Measurements from ENCODE around the gene PSMA7. TPM values are rescaled to one million over a fixed set of nuclear protein-coding genes. Genes with fewer than 3 reads are reported as not detected.

The PSMA7 gene
- polyA plus RNA-seq, 1 donor from 2014 or later, result 428 TPM

DNA sequence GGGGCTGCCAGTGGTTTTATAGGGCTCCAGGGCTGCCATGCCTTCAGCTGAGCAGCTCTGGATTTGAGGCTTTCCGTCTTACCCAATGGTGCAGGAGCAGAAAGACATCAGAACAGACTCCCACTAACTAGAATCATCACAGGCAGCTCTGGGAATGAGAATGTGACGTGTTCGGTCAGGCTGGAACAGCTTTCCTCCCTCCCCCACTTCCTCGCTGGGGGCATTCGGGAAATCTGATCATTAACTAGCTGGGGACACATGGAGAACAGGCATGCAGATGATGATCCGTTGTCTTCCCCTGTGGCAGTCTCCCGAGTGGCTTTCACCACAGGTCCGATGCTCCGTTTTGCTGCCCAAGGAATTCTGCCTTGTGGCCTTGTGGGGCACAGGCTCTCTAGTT lies 34.1 kb upstream of the PSMA7 start:
- H3K27me3 Mint-ChIP-seq, result no peaks in the 10 kb centered on the region
- H3K36me3 Mint-ChIP-seq, result peaks cover 3% of the 10 kb centered on the region
- no peaks in the 10 kb centered on the region for H3K9me3 Mint-ChIP-seq
- peaks cover 5 to 7% (median 7%) of the 10 kb centered on the region in 3 donors for H3K4me1 Mint-ChIP-seq
- no peak overlapping the region for H3K4me3 Mint-ChIP-seq
- no peak overlapping the region for H3K27ac Mint-ChIP-seq

DNA sequence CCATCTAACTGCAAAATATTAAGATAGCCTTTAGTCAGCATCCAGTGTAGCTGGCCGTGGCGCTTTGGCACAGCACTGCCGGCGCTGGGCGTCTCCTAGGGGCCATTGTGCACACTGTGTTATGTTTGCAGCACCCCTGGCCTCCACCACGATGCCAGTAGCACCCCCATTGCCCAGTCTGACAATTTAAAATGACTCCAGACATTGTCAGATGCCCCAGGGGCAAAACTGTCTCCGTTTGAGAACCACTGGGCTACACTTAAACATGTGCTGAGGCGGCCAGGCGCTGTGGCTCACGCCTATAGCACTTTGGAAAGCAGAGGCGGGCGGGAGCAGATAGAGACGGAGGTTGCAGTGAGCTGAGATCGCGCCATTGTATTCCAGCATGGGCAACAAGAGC lies 33.7 kb upstream of the PSMA7 start:
- H3K9me3 Mint-ChIP-seq, result no peaks in the 10 kb centered on the region
- H3K27ac Mint-ChIP-seq, result no peak overlapping the region
- peak overlapping the region in 1 of 4 donors; percentile 40 for H3K4me3 Mint-ChIP-seq
- no peaks in the 10 kb centered on the region for H3K27me3 Mint-ChIP-seq
- H3K4me1 Mint-ChIP-seq, result peaks cover 1 to 3% (median 3%) of the 10 kb centered on the region in 3 donors
- peaks cover 3% of the 10 kb centered on the region for H3K36me3 Mint-ChIP-seq

DNA sequence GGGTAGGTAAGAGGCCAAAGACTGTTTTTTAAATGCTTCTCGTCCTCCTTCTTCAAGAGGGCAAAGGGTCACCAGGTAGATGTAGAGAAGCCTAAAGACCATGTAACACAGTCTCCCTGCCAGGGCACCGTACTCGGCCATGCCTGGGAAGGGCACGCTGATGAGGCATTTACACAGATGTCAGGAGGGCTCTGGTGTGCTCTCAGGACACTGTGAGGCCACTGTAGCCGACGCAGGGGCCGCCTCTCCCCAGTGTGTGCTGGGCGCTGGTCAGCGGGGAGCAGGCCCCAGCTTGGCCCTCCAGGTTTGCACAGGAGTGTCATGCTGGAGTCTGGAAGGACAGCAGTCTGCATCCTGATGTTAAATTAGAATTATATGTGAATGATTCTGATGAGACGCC lies 32.5 kb upstream of the PSMA7 start:
- Mint-ChIP-seq H3K4me3 (no peak overlapping the region), H3K27me3 (no peaks in the 10 kb centered on the region), H3K4me1 (peaks cover 0 to 1% (median 0%) of the 10 kb centered on the region in 3 donors), H3K36me3 (peaks cover 3% of the 10 kb centered on the region), H3K9me3 (no peaks in the 10 kb centered on the region), H3K27ac (peak overlapping the region in 1 of 3 donors; percentile 26)

DNA sequence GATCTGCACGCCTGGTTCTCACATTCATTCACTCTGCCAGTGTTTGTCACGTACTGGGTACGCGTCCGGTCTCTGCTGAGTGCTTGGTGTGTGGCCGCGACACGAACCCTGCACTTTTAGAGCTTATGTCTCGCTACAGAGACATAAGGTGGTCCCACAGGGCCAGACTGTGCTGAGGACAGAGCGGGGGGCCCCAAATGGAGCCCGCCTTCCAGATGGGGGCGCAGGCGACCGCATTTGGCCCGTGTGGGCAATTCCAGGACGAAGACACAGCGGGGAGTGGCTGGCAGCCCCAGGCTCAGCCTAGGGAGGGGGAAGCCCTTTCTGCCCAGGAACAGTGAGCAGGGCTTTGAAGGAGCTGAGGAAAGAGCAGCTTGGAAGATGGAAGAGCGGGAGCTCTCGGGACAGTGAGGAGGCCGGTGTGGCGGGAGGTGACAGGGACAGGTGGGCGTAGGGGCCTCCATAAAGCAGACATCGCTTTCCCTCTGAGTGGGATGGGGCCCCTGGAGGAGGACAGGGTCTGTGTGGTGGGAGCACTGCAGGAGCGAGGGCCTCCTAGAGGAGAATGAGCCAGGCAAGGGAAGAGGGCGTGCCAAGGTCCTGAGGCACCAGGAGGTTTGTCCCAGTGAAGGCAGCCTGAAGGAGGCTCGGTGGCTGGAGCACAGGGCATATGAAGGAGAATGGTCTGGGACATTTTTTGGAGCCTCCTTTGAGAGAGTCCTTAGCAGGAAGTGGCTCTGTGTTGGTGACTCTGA lies 31.9 kb upstream of the PSMA7 start:
- peak overlapping the region in 2 of 3 donors; percentile 26 to 82 for H3K27ac Mint-ChIP-seq
- peak overlapping the region in 1 of 4 donors; percentile 27 for H3K4me3 Mint-ChIP-seq
- no peaks in the 10 kb centered on the region for H3K27me3 Mint-ChIP-seq
- peaks cover 0 to 1% (median 0%) of the 10 kb centered on the region in 3 donors for H3K4me1 Mint-ChIP-seq
- H3K9me3 Mint-ChIP-seq, result no peaks in the 10 kb centered on the region
- H3K36me3 Mint-ChIP-seq, result peaks cover 3% of the 10 kb centered on the region

DNA sequence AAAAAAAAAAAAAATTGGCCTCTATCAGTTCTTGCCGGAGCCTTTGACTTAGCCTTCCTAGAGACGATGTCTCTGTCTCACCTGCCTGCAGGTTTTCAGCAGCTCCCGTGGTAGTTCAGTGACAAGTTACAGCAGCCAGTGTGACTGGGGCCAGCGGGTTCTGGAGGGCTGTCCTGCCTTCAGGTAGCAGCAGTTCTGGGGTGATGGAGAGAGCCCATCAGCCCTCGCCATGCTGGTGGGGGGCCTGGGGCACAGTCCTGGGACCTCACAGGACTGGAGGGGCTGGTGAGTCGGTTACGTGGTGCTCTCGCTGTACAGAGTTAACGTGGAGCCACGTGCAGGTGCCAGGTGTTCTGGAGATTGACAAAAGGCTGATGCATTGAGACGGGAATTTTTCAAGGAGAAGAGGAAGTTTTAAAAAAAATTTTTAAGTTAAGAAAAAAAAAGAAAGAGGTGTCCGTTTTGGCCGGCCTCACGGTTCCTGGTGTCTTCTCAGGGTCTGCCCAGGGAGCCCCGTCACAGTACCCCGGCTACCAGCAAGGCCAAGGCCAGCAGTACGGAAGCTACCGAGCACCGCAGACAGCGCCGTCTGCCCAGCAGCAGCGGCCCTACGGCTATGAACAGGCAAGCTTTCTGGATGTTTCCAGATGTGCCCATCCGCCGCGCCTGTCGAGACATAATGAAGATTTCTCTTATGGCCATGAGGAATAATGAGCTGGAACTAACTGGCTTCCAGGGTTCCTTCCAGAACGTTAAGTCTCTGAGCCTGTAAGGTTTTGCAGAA lies 31.0 kb upstream of the PSMA7 start:
- peaks cover 3% of the 10 kb centered on the region for H3K36me3 Mint-ChIP-seq
- no peaks in the 10 kb centered on the region for H3K27me3 Mint-ChIP-seq
- peaks cover 0 to 1% (median 0%) of the 10 kb centered on the region in 3 donors for H3K4me1 Mint-ChIP-seq
- peak overlapping the region in 1 of 3 donors; percentile 82 for H3K27ac Mint-ChIP-seq
- no peaks in the 10 kb centered on the region for H3K9me3 Mint-ChIP-seq
- H3K4me3 Mint-ChIP-seq, result peak overlapping the region in 1 of 4 donors; percentile 35

DNA sequence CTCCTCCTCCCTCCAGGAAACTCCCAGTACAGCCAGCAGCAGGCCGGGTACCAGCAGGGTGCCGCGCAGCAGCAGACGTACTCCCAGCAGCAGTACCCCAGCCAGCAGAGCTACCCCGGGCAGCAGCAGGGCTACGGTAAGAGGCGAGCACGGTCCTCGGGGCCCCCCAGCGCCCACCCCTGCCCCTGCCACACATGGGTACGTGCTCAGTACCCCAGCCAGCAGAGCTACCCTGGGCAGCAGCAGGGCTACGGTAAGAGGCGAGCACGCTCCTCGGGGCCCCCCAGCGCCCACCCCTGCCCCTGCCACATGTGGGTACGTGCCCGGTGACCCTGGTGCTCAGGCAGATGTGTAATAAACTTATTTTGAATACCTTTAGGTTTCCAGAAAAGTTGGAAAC lies 29.5 kb upstream of the PSMA7 start:
- H3K9me3 Mint-ChIP-seq, result no peaks in the 10 kb centered on the region
- peaks cover 6% of the 10 kb centered on the region for H3K36me3 Mint-ChIP-seq
- H3K27me3 Mint-ChIP-seq, result no peaks in the 10 kb centered on the region
- H3K27ac Mint-ChIP-seq, result no peak overlapping the region
- no peak overlapping the region for H3K4me3 Mint-ChIP-seq
- no peaks in the 10 kb centered on the region for H3K4me1 Mint-ChIP-seq

DNA sequence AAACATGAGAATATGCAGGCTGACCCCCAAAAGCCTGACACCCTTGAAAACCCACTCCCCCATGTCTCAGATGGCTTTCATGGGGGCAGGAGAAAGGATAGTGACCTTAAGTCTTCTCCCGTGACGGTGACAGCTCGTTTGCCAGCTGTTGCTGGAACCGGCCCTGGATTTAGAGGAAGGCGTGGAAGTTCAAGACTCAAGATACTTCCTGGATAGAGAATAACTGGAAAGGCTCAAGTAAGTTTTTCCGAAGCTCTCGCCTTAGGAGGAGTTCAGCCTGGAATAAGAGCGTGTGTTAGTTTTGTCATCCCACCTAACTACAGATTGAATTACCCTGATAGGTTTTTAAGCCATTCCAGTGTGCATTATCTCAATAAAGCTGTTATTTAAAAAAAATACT lies 28.1 kb upstream of the PSMA7 start:
- Mint-ChIP-seq H3K9me3 (no peaks in the 10 kb centered on the region), H3K27ac (no peak overlapping the region), H3K4me1 (no peaks in the 10 kb centered on the region), H3K36me3 (peaks cover 6% of the 10 kb centered on the region), H3K4me3 (no peak overlapping the region), H3K27me3 (no peaks in the 10 kb centered on the region)

DNA sequence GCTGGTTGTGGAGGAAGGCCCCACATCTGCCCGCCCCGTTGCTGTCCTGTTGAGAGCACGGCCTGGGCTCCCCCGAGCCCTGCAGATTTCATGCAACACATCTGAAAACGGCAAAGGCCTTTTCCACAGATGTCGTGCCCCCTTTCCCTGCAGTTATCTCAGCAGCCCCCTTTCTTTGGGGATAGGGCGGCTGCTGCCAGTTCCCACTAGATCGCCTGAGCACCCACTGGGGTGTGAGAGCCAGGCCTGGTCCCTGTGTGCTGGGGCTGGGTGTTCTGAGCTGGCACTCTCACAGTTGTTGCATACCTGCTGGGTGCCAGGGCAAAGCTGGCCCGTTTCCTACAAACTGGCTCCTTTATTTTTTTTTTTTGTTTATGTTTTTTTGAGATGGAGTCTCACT lies 27.3 kb upstream of the PSMA7 start:
- Mint-ChIP-seq H3K36me3 (peaks cover 6% of the 10 kb centered on the region), H3K9me3 (no peaks in the 10 kb centered on the region), H3K4me1 (no peaks in the 10 kb centered on the region), H3K4me3 (no peak overlapping the region), H3K27ac (no peak overlapping the region), H3K27me3 (no peaks in the 10 kb centered on the region)

DNA sequence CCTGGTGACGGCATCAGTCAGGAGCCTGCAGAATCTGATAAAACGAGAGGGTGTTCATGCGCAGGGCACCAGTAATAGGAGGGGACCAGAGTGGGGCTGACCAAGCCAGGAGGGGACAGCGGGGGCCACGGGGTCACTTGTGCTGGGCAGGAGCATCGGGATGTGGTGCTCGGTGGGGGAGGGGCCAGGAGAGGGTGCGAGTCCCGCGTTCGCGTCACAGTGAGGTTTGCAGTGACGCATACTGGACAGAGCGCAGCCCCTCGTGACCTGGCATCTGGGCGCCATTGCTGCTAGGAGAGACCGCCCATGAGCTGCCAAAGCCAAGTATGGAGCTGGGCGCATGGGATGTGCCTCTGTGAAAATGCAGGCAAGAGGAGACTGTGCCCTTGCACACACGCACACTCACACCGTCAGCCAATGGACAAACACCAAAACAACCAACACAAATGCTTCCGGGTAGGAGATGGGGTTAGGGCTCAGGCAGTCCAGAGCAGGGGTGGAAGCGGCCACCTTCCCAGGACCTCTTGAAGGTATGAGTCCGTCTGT lies 25.8 kb upstream of the PSMA7 start:
- no peaks in the 10 kb centered on the region for H3K9me3 Mint-ChIP-seq
- no peak overlapping the region for H3K4me3 Mint-ChIP-seq
- peaks cover 4% of the 10 kb centered on the region for H3K36me3 Mint-ChIP-seq
- H3K27ac Mint-ChIP-seq, result no peak overlapping the region
- H3K27me3 Mint-ChIP-seq, result no peaks in the 10 kb centered on the region
- no peaks in the 10 kb centered on the region for H3K4me1 Mint-ChIP-seq

DNA sequence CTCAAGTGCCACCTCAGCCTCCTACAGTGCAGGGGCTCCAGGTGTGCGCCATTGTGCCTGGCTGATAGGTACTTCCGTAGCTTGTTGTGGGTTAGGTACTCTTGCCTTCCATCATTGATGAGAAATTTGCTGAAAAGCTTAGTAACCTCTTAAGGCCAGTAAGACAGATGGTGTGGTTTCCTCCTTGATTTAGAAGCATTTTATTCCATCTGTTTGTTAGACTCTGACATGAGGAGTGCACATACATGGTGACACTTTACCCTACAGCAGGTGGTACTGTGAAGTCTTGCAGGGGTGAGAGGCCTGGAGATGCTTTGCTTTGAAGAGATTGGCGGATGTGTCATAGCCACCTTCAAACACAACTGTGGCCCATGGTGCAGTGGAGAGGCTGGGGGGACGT lies 24.9 kb upstream of the PSMA7 start:
- H3K27ac Mint-ChIP-seq, result no peak overlapping the region
- peaks cover 3% of the 10 kb centered on the region for H3K36me3 Mint-ChIP-seq
- no peaks in the 10 kb centered on the region for H3K9me3 Mint-ChIP-seq
- H3K4me1 Mint-ChIP-seq, result no peaks in the 10 kb centered on the region
- H3K4me3 Mint-ChIP-seq, result no peak overlapping the region
- H3K27me3 Mint-ChIP-seq, result no peaks in the 10 kb centered on the region

DNA sequence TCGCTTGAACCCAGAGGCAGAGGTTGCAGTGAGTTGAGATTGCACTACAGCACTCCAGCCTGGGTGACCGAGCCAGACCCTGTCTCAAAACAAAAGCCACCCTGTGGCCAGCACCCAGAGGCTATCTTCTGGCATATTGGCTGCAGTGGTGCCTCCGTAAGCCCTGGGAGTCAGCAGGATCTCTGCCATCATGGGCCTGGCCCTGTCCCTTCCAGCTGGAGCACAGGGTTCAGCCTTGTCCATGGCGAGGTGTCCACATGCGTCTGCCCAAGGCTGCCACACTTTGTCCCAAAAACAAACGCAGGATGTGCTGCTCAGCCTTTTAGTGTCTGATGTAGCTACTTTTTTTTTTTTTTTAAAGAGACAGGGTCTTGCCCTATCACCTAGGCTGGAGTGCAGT lies 24.3 kb upstream of the PSMA7 start:
- Mint-ChIP-seq H3K9me3 (no peaks in the 10 kb centered on the region), H3K36me3 (peaks cover 3% of the 10 kb centered on the region), H3K4me1 (no peaks in the 10 kb centered on the region), H3K4me3 (no peak overlapping the region), H3K27me3 (no peaks in the 10 kb centered on the region), H3K27ac (no peak overlapping the region)

DNA sequence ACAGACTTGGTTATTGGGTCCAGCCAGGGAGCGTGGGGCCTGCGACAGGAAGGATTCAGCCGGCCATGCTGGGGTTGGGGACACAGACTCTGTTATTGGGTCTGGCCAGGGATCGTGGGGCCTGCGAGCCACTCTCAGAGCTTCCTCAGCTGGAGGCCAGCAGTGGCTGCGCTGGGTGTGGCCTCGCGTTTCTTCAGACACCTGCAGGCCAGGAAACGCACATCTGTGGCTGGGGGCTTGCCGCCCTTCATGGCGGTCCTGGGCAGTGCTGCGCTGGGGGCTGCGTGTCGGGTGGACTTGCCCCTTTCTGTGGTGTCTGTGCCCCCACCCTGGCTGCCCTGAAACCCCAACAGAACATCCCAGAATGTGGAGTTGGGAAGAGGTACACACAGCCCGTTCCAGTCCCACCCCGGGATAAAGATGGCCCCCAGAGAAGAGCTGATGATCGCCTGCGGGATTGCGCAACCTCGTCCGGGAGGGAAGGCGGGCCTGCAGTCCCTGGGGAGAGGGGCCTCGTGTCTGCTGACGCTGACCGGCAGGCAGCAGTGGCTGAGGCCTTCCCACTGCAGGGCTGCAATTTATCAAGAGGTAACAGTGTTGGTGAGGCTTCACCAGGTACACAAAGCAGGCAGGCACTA lies 22.7 kb upstream of the PSMA7 start:
- Mint-ChIP-seq H3K9me3 (no peaks in the 10 kb centered on the region), H3K4me1 (no peaks in the 10 kb centered on the region), H3K4me3 (no peak overlapping the region), H3K36me3 (peaks cover 3% of the 10 kb centered on the region), H3K27me3 (no peaks in the 10 kb centered on the region), H3K27ac (no peak overlapping the region)

DNA sequence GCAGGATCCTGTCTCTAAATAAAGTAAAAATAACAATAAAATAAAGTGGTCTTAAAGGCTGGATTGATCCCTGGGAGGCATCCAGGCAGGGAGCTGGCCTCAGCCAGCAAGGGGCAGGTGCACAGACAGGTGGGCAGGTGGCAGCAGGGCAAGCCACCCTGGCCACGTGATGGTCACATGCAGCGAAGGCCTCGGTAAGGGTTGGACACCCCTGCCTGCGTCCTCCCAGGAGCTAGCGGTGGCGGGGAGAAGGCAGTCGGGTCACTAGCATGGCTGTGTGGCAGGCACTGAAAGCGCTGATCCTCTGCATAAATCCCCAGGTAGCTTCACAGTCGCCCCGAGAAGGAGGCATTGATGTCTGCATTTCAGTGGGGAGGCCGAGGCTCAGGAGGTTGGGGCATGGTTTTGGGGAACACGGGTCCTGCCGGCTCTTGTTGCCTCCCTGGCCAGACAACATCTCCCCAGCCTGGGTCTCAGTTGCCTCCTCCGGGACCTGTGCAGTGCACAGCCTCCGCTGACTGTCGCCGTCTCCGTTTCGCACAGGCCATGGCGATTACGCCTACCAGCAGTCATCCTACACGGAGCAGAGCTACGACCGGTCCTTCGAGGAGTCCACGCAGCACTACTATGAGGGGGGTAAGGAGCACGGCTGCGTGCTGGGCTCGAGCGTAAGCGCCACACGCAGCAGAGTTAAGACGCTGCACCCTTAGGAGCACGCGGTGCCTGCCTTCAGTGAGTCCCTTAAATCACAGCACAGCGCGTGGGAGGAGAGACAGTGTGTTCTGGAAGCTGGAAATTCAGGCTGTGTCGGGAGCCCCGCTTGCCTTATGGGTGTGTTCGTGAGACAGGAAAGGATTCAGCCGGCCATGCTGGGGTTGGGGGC lies 21.9 kb upstream of the PSMA7 start:
- Mint-ChIP-seq H3K36me3 (peaks cover 6% of the 10 kb centered on the region), H3K9me3 (no peaks in the 10 kb centered on the region), H3K4me3 (no peak overlapping the region), H3K4me1 (no peaks in the 10 kb centered on the region), H3K27me3 (no peaks in the 10 kb centered on the region), H3K27ac (no peak overlapping the region)

DNA sequence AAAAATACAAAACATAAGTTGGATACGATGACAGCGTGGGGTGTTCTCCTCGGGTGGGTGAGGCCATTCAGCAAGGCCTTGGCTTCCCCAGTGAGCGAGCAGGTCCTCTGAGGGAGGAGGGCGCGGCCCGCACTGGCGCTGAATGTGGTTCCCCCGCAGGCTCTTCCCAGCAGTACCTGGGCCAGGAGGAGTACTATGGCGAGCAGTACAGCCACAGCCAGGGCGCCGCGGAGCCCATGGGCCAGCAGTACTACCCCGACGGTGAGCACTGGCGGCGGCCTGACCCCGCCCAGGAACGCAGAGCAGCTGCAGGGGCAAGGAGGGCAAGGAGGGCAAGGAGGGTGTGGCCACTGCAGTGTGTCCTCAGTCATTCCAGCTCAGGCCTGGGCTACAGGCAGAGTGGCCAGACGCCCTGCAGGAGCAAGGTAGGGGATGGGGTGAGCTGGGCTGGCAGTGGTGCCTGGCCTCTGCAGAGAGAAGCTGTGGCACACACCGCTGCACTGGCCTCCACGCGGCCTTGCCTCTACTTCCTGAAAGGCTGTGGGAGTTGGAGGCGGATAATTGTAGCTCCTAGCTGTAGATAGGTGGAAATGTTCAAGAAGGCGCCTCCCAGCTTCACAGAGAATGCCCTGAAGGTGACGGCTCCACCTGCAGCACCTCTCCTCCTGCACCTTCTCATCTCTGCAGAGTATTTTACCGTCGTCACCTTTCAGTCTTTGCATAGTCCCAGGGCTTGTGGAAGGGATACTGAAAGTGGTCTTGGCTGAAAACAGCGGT lies 21.0 kb upstream of the PSMA7 start:
- no peaks in the 10 kb centered on the region for H3K27me3 Mint-ChIP-seq
- H3K4me1 Mint-ChIP-seq, result no peaks in the 10 kb centered on the region
- no peak overlapping the region for H3K4me3 Mint-ChIP-seq
- no peaks in the 10 kb centered on the region for H3K9me3 Mint-ChIP-seq
- H3K27ac Mint-ChIP-seq, result no peak overlapping the region
- peaks cover 6% of the 10 kb centered on the region for H3K36me3 Mint-ChIP-seq
